ENCODE measurements around the gene RIC1. TPM values are rescaled to one million over a fixed set of nuclear protein-coding genes. Genes with fewer than 3 reads are reported as not detected.

Gene RIC1
- total and polyA plus RNA-seq, 2 of the 8 experiments (the other 6 are each of a cell fraction or from before 2014, with no cell fraction given), result 10.7 to 24.5 TPM

DNA sequence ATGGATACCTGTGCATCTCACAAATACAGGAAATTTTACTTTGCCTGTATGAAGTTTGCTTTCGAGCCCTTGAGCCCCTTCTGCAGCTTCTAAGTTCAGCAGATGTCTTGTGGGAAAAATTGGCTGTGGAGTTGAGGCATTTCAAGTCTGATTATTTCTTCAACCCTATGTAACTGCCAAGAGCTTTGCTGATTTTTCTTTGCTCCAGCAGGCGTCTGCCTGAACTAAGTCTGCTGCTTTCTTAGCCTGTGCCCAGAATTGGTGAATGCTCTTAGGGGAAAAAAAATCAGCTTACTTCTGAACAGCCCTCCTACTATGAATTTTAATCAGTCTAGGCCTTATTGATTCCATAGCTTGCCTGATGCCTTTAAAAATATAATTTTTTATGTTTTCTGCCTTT, 41.2 kb downstream of the RIC1 start (continued):
- TF ChIP-seq CHD7 (IDR thresholded peaks at IDR 0.05; ENCODE audit: insufficient replicate concordance, low read length) (no peak), TAF1 (IDR thresholded peaks at IDR 0.05; ENCODE audit: low read depth, low read length) (no peak), CBX5 (IDR thresholded peaks at IDR 0.05; ENCODE audit: low read depth, low read length) (no peak), TAF7 (optimal IDR thresholded peaks at IDR 0.05; ENCODE audit: borderline replicate concordance, low read depth, low read length) (no peak)
